Skin epidermis (tissue), 12 donors: ENCODE data around the gene KRTAP4-6.
"Not testable (repeated sequence)": the region's sequence is repeated elsewhere in the genome, so short reads cannot be mapped to it uniquely, and the experiment has no call there.

ENCODE experiments used
- H3K27ac ChIP-seq, 21 experiments: fragments of 200-600 bp; sonication (generic) in 11 of 21; one replicate each; pipeline ENCODE4 v1.5.0; 2020; ENCODE audit warnings: mild to moderate bottlenecking in 3 of 21, inconsistent platforms in 2 of 21, moderate library complexity in 2 of 21
- H3K4me3 ChIP-seq, 7 experiments: fragments of 200-600 bp; sonication (generic) in 2 of 7; one replicate each; pipeline ENCODE4 v1.5.0; 2020; ENCODE audit warnings: inconsistent platforms in 2 of 7, mild to moderate bottlenecking in 2 of 7, moderate library complexity in 1 of 7

Gene KRTAP4-6

DNA sequence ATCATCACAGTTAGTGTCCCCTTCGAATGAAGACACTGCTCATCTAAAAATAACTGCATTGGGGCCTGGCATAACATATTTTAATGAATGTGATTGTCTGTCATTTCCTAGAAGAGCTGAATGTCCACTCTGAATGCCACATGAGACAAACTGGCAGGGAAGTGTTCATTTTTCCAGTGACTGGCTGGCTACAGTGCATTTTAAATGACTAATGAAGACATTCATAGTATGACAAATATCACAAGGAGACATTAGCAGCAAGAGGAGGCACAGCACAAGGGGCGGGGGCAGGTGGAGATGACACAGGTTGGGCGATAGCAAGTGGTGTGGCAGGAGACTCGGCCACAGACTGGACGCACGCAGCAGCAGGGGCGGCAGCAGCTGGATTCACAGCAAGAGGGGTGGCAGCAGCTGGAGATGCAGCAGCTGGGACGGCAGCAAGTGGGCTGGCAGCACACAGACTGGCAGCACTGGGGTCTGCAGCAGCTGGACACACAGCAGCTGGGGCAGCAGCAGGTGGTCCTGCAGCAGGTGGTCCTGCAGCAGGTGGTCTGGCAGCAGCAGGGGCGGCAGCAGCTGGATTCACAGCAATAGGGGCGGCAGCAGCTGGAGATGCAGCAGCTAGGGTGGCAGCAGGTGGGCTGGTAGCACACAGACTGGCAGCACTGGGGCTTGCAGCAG, 8.8 kb upstream of the KRTAP4-6 start:
- H3K4me3 ChIP-seq, H3K27ac ChIP-seq: not testable (repeated sequence)

DNA sequence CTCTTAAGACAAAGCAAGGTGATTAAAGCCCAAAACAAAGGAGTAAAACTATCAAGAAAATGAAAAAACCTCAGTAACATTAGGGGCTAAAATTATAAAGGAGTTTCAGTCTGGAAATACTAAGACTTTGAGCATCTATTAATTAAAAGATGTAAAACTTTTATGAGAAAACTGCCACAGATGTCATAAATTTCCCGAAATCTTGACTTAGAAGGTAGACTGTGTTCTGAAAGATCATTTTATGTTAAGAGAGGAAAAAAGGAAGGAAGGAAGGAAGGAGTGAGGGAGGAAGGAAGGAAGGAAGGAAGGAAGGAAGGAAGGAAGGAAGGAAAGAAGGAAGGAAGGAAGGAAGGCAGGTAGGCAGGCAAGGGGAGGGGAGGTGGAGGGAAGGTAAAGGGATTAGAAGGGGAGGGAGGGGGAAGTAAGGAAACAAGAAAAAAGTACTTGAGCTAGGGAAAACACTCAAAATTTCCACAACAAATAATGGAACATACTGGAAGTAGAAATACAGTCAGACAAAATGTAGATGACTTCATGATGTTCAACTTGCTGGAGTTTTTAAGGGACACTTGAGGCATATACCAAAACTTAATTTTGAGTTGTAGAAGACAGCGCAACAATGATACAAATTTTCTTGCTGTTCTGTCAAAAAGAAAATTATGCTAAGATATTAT, 7.3 kb upstream of the KRTAP4-6 start:
- Histone ChIP-seq H3K27ac (no peak overlapping the region), H3K4me3 (no peak overlapping the region)

- no peak overlapping the region for H3K27ac ChIP-seq
- no peak overlapping the region for H3K4me3 ChIP-seq
Observed at GRCh38 chr17:41145261-41145660, 4.9 kb upstream of the KRTAP4-6 start.

DNA sequence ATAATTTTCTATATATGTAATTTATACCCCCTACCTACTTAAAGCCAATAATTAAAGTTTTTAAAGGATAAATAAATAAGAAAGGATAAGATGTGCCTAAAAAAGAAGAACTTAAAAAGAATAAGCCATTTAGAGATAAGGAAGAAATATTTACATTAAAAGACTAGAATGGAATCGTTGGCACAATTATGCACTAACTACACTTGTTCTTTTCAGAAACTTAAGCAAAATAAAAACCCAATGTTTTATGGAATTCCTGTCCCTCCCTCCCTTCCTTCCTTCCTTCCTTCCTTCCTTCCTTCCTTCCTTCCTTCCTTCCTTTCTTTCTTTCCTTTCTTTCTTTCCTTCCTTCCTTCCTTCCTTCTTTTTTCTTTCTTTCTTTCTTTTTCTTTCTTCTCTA, 4.5 kb upstream of the KRTAP4-6 start:
- no peak overlapping the region for H3K27ac ChIP-seq
- no peak overlapping the region for H3K4me3 ChIP-seq

DNA sequence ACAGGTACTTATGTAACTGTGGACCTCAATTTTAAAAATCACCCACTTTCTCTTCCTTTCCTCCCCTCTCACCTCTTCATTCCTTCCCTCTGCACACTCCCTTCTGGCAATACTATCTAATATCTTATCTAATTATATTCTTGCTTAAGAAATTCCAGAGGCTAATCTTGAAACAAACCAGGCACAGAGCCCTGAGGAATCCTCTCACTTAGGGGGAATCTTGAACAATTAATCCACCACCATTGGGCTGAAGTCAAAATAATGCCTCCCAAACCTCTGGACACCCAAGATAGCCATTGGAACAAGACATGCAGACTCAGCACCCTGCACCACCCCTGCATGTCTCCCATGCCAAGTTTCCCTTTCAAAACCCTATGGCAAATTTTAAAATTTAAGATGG, 1.0 kb upstream of the KRTAP4-6 start:
- no peak overlapping the region for H3K27ac ChIP-seq
- no peak overlapping the region for H3K4me3 ChIP-seq

GRCh38 chr17:41139865-41140264, 479 bp downstream of the KRTAP4-6 start:
- not testable (repeated sequence) for H3K4me3 ChIP-seq, H3K27ac ChIP-seq

- H3K4me3 ChIP-seq, result no peak overlapping the region
- H3K27ac ChIP-seq, result peak overlapping the region in 1 of 21 experiments; percentile 70
Observed at GRCh38 chr17:41133880-41134735, 6.2 kb downstream of the KRTAP4-6 start.

DNA sequence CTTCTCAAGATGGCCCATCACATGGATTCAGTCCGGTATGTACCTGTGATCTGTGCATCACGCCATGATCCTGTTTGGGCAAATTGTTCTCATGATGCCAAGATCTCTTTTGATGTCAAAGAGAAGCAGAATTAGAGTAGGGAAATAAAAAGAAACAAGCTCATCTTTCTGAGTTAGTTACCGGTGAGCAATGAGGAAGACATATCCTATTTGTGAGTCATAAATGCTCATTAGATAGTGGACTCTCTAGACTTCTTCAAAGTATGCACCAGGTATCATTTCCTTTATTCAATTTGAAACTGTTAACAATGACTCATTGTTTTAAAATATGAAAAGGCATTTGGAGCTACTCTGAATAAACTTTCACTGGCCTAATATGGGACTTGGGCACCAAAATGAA, 8.4 kb downstream of the KRTAP4-6 start:
- no peak overlapping the region for H3K4me3 ChIP-seq
- H3K27ac ChIP-seq, result no peak overlapping the region

GRCh38 chr17:41127371-41127770, 13.0 kb downstream of the KRTAP4-6 start:
- Histone ChIP-seq H3K4me3 (no peak overlapping the region), H3K27ac (no peak overlapping the region)

DNA sequence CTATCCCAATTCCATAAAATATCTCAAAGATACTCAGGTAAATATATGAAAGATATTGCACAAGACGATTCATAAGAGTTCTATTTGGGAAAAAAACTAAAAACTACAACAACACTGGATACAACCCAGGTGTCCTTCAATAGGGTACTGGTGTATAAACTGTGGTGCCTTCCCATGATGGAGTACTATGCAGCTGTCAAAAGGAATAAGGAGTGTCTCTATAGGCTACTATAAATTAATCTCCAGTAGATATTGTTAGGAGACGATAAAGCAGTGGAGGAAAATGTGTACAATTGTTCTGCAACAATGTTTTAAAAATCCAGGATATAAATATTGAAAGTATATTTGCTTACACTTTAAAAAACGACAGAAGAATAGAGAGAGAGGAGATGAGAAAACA, 13.9 kb downstream of the KRTAP4-6 start:
- Histone ChIP-seq H3K4me3 (no peak overlapping the region), H3K27ac (no peak overlapping the region)

- Histone ChIP-seq H3K27ac (no peak overlapping the region), H3K4me3 (no peak overlapping the region)
Observed at GRCh38 chr17:41125064-41125463, 15.3 kb downstream of the KRTAP4-6 start.

DNA sequence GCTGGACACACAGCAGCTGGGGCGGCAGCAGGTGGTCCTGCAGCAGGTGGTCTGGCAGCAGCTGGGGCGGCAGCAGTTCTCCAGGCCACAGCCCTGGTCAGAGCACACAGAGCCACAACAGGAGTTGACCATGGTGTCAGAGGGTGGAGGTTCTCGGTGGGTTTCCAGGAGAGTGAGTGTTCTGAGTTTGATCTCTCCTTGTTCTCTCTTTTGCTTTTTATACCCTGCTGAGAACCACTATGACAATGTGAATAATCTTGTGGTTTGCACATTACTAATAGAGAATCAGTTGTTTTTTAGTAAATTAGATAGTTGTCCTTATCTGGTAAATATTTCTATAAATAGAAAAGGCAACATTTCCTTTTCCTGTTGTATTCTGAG, 16.4 kb downstream of the KRTAP4-6 start, which contains the start of gene KRTAP4-12:
KRTAP4-12 (minus strand) TSS at position 192 of the 381 bp plus-strand sequence; CDS start at position 132, 60 bp downstream.
- not testable (repeated sequence) for H3K4me3 ChIP-seq, H3K27ac ChIP-seq

DNA sequence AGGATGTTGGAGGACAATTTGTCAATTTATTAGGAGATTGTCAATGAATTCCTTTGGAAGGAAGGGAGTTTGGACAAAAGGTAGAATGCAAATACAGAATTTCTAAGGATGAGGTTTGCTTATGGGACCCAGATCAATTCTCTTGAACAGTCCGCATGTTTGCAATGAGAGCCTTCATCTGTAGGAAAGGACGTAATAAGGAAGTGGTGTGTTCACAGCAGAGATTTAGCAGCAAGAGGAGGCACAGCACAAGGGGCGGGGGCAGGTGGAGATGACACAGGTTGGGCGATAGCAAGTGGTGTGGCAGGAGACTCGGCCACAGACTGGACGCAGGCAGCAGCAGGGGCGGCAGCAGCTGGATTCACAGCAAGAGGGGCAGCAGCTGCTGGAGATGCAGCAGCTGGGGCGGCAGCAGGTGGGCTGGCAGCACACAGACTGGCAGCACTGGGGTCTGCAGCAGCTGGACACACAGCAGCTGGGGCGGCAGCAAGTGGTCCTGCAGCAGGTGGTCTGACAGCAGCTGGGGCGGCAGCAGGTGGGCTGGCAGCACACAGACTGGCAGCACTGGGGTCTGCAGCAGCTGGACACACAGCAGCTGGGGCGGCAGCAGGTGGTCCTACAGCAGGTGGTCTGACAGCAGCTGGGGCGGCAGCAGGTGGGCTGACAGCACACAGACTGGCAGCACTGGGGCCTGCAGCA, 16.9 kb downstream of the KRTAP4-6 start:
- H3K4me3 ChIP-seq, H3K27ac ChIP-seq: not testable (repeated sequence)

DNA sequence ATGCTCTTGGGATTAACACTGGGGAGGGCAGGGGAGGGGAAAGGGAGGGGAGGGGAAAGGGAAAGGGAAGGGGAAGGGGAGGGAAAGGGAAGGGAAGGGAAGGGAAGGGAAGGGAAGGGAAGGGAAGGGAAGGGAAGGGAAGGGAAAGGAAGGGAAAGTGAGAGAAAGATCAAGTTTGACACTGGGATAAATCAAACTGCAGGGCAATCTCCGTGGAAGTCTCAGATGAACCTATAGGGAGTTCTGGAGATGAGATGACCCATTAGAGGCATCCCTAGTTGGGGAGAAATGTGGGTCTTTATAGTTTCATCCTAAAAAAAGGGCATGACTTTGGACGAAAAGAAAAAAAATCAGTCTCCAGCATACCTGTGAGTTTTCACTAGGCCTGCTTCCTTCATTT, 18.6 kb downstream of the KRTAP4-6 start:
- Histone ChIP-seq H3K4me3 (no peak overlapping the region), H3K27ac (no peak overlapping the region)

GRCh38 chr17:41119696-41120690, 20.4 kb downstream of the KRTAP4-6 start:
- H3K27ac ChIP-seq, H3K4me3 ChIP-seq: not testable (repeated sequence)

DNA sequence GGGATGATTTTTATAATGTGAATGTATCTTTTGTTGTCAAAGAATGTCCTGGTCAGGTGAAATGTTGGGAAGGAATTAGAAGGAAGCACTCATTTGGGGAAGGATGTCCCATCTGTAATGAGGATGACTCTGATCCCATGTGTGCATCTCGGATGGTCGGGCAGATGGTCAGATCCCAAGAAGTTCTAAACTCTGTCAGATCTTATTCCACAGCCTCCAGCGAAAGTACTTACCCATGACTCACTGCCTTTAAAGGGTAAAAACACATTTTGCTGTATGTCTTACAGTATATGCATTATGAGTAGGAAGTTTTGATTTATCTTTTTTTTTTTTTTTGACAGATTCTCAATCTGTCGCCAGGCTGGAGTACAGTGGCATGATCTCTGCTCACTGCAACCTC, 21.6 kb downstream of the KRTAP4-6 start:
- Histone ChIP-seq H3K27ac (no peak overlapping the region), H3K4me3 (no peak overlapping the region)

DNA sequence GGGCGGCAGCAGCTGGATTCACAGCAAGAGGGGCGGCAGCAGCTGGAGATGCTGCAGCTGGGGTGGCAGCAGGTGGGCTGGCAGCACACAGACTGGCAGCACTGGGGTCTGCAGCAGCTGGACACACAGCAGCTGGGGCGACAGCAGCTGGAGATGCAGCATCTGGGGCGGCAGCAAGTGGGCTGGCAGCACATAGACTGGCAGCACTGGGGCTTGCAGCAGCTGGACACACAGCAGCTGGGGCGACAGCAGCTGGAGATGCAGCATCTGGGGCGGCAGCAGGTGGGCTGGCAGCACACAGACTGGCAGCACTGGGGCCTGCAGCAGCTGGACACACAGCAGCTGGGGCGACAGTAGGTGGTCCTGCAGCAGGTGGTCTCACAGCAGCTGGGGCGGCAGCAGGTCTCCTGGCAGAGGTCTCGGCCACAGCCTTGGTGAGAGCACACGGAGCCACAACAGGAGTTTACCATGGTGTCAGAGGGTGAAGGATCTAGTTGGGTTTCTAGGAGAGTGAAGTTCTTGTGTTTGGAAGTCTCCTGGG, 22.4 kb downstream of the KRTAP4-6 start, which contains the start of gene KRTAP4-11:
KRTAP4-11 (minus strand) TSS at position 528 of the 541 bp plus-strand sequence; CDS start at position 470, 58 bp downstream.
- H3K4me3 ChIP-seq, result not testable (repeated sequence)

GRCh38 chr17:41116297-41116696, 24.0 kb downstream of the KRTAP4-6 start:
- no peak overlapping the region for H3K27ac ChIP-seq
- H3K4me3 ChIP-seq, result no peak overlapping the region

More for the DNA sequence above, 22.4 kb downstream of the KRTAP4-6 start, which contains the start of gene KRTAP4-11:
- H3K27ac ChIP-seq, result not testable (repeated sequence)
